IPS DF 6.9 (cell line): Measurements from ENCODE around the gene OMP.
"Not testable (repeated sequence)": the region's sequence is repeated elsewhere in the genome, so short reads cannot be mapped to it uniquely, and the experiment has no call there.

Experiments
- DNase-seq: peaks from one replicate; pipeline ENCODE4 v3.0.0-alpha.2; 2013; ENCODE audit warnings: low read depth, low spot score
- H3K27ac ChIP-seq: one replicate; pipeline ENCODE4 v1.5.1; 2013; ENCODE audit warnings: low read length, control low read depth
- H3K27me3 ChIP-seq: 2 replicates; pipeline ENCODE4 v1.6.1; 2013; ENCODE audit warnings: mild to moderate bottlenecking, low read length; ENCODE audit not compliant: control insufficient read depth, insufficient read depth
- H3K36me3 ChIP-seq: 2 replicates; pipeline ENCODE4 v1.6.1; 2013; ENCODE audit warnings: low read length; ENCODE audit not compliant: control insufficient read depth, insufficient read depth
- H3K4me1 ChIP-seq: 2 replicates; pipeline ENCODE4 v1.6.1; 2013; ENCODE audit warnings: low read length; ENCODE audit not compliant: control insufficient read depth, insufficient read depth
- H3K4me3 ChIP-seq: 2 replicates; pipeline ENCODE4 v1.5.1; 2013; ENCODE audit warnings: mild to moderate bottlenecking, low read length
- H3K9me3 ChIP-seq: 2 replicates; pipeline ENCODE4 v1.6.1; 2013; ENCODE audit warnings: low read length, inconsistent platforms; ENCODE audit not compliant: control insufficient read depth, insufficient read depth
- WGBS: extraction: QIAGEN DNeasy Blood & Tissue Kit; methylation state at CpG from one replicate; pipeline ENCODE4 v1.1.7; 2013; ENCODE audit warnings: mixed read lengths, missing lambda C conversion rate; ENCODE audit not compliant: insufficient read length, insufficient coverage; 5-methylcytosine and 5-hydroxymethylcytosine counted together

OMP gene

DNA sequence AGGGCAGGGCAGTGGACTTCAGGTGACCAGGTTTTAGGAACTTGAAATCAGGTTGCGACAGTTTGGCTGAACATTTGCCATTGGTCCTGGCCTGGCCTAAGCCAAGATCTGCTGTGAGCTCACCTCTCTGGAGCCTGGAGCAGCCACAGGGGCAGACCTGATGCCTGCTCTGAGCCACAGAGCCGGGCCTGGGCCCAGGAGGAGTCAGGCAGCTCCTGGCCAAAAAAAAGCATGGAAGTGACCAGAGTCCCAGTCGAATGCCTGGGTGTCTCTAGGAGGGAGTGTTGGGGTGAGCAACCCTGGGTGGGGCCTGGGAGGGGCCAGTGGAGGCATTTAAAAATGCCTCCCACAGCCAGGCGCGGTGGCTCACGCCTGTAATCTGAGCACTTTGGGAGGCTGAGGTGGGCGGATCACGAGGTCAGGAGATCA, 6.0 kb upstream of the OMP start:
- no peaks in the 10 kb centered on the region for H3K36me3 ChIP-seq
- H3K27ac ChIP-seq: no peak overlapping the region
- H3K27me3 ChIP-seq: no peaks in the 10 kb centered on the region
- no peak overlapping the region for H3K4me3 ChIP-seq
- H3K4me1 ChIP-seq: no peaks in the 10 kb centered on the region
- no CpG with 5 or more reads among the region's 8 CpGs for WGBS
- no peaks in the 10 kb centered on the region for H3K9me3 ChIP-seq
- DNase-seq: no peak

DNA sequence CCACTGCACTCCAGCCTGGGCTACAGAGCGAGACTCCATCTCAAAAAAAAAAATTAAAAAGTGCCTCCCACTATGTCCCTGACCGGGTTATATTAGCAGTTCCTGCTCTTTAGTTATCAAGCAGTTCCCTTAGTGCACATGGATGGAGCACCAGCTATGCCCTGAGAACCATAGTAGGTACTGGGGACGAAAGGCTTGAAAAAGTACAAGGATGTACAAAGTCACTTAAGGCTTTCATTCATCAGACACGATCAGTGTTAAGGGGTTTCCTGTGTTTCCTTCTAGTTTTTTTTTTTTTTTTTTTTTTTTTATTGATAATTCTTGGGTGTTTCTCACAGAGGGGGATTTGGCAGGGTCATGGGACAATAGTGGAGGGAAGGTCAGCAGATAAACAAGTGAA, 5.5 kb upstream of the OMP start:
- not testable (repeated sequence) for DNase-seq, H3K4me3 ChIP-seq, H3K27me3 ChIP-seq, H3K4me1 ChIP-seq, H3K27ac ChIP-seq, H3K9me3 ChIP-seq, H3K36me3 ChIP-seq
- no CpG with 5 or more reads among the region's 4 CpGs for WGBS

DNA sequence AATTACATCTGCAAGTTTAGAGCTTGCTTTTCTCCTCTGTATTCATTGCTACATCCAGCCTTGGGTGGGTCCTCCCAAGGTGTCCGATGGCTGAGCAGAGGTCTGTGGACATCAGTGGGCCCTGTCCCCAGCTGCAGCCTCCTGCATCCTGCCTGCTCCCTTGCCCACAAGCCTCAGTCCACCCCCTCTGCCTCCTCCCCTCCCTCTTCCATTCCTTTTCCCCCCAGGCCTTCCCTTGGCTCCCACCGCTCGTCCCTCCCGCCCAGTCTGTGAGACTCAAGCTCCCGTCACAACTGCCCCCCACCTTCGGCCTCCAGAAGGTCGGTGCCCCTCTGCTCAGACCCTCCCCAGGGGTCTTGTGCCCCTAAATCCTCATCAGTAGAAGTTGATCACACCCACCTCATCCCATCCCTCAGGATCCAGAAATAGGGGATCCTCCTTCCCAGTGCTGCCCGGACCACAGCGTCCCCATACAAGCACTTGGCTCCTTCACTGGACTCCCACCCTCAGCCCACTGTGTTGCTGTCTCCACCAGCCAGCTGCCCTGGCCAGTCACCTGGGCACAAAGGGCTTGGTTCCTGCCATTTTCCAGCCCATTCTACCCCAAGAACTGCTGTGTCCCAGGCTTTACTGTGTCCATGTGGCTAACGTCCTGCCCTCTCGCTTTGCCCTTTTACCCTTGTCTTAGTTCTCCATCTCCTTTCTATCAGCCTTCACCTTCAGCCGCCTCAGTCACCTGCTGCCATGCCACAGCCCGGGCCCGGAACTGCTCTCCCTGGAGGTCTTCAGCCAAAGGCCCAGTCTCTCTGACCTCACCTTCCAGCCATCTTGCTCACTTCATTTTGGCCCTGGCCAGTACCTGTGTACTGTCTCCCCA, 2.2 kb upstream of the OMP start:
- no CpG with 5 or more reads among the region's 14 CpGs for WGBS
- no peaks in the 10 kb centered on the region for H3K27me3 ChIP-seq
- no peak overlapping the region for H3K27ac ChIP-seq
- H3K4me1 ChIP-seq: no peaks in the 10 kb centered on the region
- no peak overlapping the region for H3K4me3 ChIP-seq
- no peaks in the 10 kb centered on the region; the same call in 1 of the 2 replicates for H3K36me3 ChIP-seq
- DNase-seq: no peak
- H3K9me3 ChIP-seq: no peaks in the 10 kb centered on the region

DNA sequence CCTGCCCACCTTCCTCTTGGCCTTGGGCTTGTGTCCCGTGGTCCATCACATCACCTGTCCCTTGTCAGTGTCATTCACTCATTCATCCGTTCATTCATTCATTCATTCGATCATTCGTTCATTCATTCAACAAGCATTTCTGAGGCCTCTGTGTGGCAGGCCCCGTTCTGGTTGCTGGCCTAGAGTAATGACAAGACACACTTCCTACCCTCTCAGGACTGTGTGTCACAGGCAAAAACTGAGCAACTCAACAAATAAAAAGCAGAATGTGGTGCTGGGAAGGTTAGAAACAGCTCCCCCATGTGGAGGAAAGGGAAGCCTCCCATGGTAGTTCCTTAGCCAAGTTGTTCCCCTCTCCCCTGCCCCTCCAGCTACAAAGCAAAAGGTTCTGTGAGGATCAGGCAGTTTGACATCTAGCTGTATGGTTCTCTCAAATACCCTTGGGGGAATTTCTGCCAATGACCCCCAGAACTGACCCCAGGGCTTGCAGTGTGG, 1.6 kb upstream of the OMP start:
- Histone ChIP-seq H3K4me3 (no peak overlapping the region), H3K9me3 (no peaks in the 10 kb centered on the region), H3K27ac (no peak overlapping the region), H3K27me3 (no peaks in the 10 kb centered on the region), H3K36me3 (no peaks in the 10 kb centered on the region; the same call in 1 of the 2 replicates), H3K4me1 (no peaks in the 10 kb centered on the region)
- WGBS: no CpG with 5 or more reads among the region's 5 CpGs
- no peak for DNase-seq

DNA sequence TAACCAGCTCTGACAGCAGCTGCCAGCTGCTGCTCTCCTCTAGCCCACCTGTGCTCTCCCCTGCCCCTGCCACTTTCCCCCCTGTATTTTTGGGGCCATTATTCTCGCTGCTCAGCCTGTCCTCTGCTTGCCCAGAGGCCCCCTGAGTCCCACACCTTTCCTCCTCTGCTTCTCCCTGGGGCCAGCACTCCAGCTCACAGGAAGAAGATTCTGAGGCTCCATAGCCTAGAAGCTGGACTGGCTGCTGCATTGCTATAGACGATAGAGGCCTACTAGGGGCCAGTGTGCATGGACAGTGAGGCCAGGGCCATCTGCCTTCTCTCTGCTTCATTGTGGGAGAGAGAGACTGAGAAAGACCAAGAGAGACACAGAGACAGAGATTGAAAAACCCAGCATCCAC, 679 bp downstream of the OMP start:
- DNase-seq: no peak
- H3K36me3 ChIP-seq: no peaks in the 10 kb centered on the region; the same call in 1 of the 2 replicates
- H3K4me3 ChIP-seq: no peak overlapping the region
- no peaks in the 10 kb centered on the region for H3K9me3 ChIP-seq
- H3K27ac ChIP-seq: no peak overlapping the region
- H3K27me3 ChIP-seq: no peaks in the 10 kb centered on the region
- WGBS: no CpG with 5 or more reads among the region's 2 CpGs
- no peaks in the 10 kb centered on the region for H3K4me1 ChIP-seq

DNA sequence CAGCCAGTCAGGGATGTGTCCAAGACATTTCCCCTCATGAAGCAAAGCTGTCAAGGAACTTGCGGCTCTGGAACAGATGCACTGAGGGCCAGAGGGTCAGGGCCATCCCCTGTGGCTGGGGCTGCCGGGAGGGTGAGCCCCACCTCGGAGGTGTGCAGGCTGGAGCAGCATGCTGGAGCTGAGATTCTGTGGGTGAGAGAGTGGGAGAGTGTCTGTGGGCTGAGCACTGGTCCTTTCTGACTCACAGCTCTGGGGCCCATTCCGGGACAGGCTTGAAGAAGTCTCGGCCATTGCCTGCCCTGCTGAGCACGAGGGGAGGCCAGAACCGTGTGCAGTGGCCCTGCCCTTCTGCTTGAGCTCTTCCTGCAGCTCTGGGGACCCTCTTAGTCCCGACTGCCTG, 2.1 kb downstream of the OMP start:
- WGBS: no CpG with 5 or more reads among the region's 8 CpGs
- no peak for DNase-seq
- H3K4me1 ChIP-seq: no peaks in the 10 kb centered on the region
- H3K27me3 ChIP-seq: no peaks in the 10 kb centered on the region
- no peak overlapping the region for H3K27ac ChIP-seq
- no peaks in the 10 kb centered on the region for H3K9me3 ChIP-seq
- no peaks in the 10 kb centered on the region; the same call in 1 of the 2 replicates for H3K36me3 ChIP-seq
- H3K4me3 ChIP-seq: no peak overlapping the region

DNA sequence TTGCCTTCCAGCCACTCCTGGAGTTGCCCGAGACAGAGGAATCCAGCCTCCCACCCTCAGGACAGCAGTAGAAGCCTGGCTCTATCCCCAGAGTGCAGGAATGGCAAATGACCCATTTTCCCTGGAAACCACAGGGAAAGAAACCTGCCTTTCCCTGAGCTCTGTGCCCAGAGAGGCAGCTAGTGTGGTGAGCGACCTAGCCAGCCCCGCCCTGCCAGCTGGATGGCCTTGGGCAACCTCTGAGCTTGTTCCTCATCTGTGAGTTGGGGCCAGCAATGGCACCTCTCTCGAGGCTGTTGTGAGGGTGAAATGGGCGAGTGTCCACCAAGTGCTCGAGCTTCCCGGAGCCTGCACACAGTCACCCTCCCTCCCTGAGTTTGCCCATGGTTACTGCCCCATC, 3.7 kb downstream of the OMP start:
- no peaks in the 10 kb centered on the region for H3K9me3 ChIP-seq
- WGBS: no CpG with 5 or more reads among the region's 7 CpGs
- no peak for DNase-seq
- H3K4me1 ChIP-seq: no peaks in the 10 kb centered on the region
- H3K36me3 ChIP-seq: no peaks in the 10 kb centered on the region; the same call in 1 of the 2 replicates
- H3K27ac ChIP-seq: no peak overlapping the region
- no peaks in the 10 kb centered on the region for H3K27me3 ChIP-seq
- H3K4me3 ChIP-seq: no peak overlapping the region

DNA sequence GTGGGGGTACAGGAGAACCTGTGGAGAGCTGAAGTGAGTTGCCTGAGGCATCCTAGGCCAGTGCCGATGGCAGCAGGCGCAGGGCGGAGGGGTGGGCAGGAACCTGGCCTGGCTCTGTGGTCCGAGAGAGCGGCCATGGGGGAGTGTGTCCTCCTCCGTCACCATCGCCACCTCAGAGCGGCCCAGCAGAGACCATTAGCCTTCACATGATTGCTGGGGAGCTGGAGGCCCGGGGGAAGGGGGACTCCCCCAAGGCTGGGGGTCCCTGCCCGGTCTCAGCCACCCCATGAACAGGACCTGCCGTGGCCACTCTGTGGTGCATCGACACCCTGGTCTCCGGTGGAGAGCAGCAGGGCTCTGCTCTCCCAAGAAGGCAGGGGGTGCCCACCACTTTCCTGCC, 4.1 kb downstream of the OMP start:
- H3K27me3 ChIP-seq: no peaks in the 10 kb centered on the region
- H3K4me3 ChIP-seq: no peak overlapping the region
- DNase-seq: no peak
- H3K27ac ChIP-seq: no peak overlapping the region
- no peaks in the 10 kb centered on the region for H3K9me3 ChIP-seq
- no peaks in the 10 kb centered on the region for H3K4me1 ChIP-seq
- no CpG with 5 or more reads among the region's 13 CpGs for WGBS
- no peaks in the 10 kb centered on the region; the same call in 1 of the 2 replicates for H3K36me3 ChIP-seq

DNA sequence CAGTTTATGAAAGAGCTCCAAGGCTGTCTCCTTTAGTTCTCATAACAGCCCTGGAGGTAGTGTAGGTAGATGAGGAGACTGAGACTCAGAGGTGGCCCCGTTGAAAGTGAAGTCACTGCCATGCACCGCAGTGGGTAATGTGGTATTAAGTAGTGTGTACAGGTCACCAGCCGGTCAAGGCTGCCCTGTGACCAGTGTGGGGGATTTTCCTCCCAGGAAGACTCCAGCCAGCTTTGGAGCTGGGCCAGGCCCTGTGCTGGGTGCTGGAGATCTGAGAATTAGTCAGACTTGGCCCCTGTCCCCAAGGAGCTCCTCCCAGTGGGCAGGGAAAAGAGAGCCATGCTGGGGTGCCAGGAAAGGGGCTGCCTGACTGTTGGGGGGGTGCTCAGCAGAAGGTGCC, 5.3 kb downstream of the OMP start:
- Histone ChIP-seq H3K9me3 (no peaks in the 10 kb centered on the region), H3K27ac (no peak overlapping the region), H3K36me3 (no peaks in the 10 kb centered on the region; the same call in 1 of the 2 replicates), H3K27me3 (no peaks in the 10 kb centered on the region), H3K4me1 (no peaks in the 10 kb centered on the region), H3K4me3 (no peak overlapping the region)
- DNase-seq: no peak
- no CpG with 5 or more reads among the region's 3 CpGs for WGBS

DNA sequence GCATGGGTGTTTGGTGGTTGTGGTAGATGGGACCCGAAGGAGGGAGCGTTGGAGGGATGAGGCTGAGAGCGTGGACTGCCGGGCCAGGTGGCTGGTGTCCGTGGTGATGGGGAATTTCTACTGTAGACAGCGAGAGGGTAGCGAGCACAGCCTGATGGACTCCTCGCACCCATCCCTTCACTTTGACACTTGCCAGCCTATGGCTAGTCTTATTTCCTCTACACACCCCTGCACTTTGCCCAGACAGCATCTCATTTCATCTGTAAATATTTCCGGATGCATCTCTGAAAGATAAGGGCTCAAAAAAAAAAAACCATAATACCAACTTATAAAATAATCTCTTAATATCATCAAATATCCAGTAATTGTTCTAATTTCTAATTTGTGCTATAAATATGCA, 5.8 kb downstream of the OMP start:
- Histone ChIP-seq H3K27me3 (no peaks in the 10 kb centered on the region), H3K4me3 (no peak overlapping the region), H3K36me3 (no peaks in the 10 kb centered on the region), H3K4me1 (0 out of 2 replicates have a peak, but pooled peaks cover 1% of the 10 kb centered on the region), H3K27ac (no peak overlapping the region), H3K9me3 (no peaks in the 10 kb centered on the region)
- DNase-seq: no peak
- WGBS: no CpG with 5 or more reads among the region's 9 CpGs
